Activated CD4-positive, alpha-beta T cell treated with anti-CD3 and anti-CD28 coated beads for 48 hours (primary cell): Measurements from ENCODE around the gene EID3.
"Not testable (repeated sequence)": the region's sequence is repeated elsewhere in the genome, so short reads cannot be mapped to it uniquely, and the experiment has no call there.

Experiments used
- DNase-seq: peaks from one replicate; pipeline ENCODE4 v3.0.0-alpha.2; 2020

The EID3 gene

GRCh38 chr12:104313568-104314241 is 10.2 kb downstream of the EID3 start:
- no peak for DNase-seq

DNA sequence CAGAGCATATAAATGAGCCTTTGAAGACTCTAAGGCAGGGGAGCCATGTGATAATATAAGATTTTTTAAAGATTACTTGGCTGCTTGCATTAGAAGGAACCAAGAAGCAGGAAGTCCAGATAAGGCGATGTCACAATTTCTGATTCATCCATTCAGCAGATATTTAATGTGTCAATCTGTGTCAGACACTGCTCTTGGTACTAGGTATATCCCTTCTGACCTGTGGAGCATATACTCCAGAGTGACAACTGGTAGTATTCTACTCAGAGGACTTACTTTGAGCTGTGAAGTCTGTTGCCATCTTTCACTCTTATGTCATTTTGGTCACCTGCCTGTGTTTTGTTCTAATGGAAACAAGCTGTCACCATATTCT is 10.7 kb downstream of the EID3 start:
- no peak for DNase-seq

GRCh38 chr12:104315326-104316224 is 12.0 kb downstream of the EID3 start:
- no peak for DNase-seq

- no peak for DNase-seq
Observed at GRCh38 chr12:104316936-104317335, 13.4 kb downstream of the EID3 start.

DNA sequence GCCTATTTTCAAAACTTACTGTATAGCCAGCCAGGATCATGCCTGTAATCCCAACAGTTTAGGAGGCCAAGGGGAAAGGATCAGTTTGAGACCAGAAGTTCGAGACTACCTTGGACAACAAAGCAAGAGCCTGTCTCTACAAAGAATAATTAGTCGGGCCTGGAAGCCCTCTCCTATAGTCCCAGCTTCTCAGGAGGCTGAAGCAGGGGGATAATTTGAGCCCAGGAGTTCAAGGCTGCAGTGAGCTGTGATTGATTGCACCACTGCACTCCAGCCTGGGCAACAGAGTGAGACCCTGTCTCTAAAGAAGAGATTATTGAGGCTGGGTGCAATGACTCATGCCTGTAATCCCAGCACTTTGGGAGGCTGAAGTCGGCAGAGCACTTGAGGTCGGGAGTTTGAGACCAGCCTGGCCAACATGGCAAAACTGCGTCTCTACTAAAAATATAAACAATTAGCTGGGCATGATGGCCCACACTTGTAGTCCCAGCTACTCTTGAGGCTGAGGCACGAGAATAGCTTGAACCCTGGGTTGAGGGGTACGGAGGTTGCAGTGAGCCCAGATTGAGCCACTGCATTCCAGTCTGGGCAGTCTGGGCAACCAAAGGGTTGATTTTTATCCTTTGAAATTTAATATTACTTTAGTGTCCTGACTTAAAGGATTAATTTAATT is 14.1 kb downstream of the EID3 start:
- no peak for DNase-seq

DNA sequence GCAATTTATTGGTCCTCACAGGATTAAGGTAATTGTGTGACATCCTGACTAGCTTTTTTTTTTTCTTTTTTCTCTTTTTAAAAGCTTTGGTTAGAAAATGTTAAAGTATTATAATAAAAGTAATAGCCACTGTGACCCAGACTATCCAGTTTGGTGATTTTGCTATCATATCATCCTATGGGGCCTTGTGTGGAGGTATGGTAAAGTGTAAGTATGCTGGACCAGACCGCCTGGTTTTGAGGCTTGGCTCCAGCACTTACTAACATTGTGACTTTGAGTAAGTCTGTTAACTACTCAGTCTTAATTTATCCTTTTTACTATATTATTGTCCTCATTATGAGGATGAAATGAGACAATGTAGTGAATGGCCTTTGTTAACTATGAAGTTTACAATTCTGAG is 15.5 kb downstream of the EID3 start:
- no peak for DNase-seq

- DNase-seq, result no peak
Observed at GRCh38 chr12:104319918-104320626, 16.5 kb downstream of the EID3 start.

- DNase-seq, result no peak
Observed at GRCh38 chr12:104320627-104321024, 17.1 kb downstream of the EID3 start.

- DNase-seq, result no peak
Observed at GRCh38 chr12:104321949-104322348, 18.4 kb downstream of the EID3 start.

DNA sequence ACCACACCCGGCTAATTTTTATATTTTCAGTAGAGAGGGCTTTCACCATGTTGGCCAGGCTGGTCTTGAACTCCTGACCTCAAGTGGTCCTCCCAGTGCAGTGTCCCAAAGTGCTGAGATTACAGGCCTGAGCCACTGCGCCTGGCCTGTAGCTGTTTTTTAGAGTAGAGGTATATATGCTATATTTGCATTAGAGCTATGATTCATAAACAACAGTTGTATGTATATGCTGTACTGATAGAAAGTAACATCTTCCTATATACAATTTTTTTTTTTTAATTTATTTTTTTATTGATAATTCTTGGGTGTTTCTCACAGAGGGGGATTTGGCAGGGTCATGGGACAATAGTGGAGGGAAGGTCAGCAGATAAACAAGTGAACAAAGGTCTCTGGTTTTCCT is 19.0 kb downstream of the EID3 start:
- not testable (repeated sequence) for DNase-seq

GRCh38 chr12:104323899-104324298 is 20.4 kb downstream of the EID3 start:
- no peak for DNase-seq

GRCh38 chr12:104328278-104328677 is 24.7 kb downstream of the EID3 start:
- not testable (repeated sequence) for DNase-seq

- DNase-seq, result no peak
Observed at GRCh38 chr12:104328790-104329189, 25.3 kb downstream of the EID3 start.

DNA sequence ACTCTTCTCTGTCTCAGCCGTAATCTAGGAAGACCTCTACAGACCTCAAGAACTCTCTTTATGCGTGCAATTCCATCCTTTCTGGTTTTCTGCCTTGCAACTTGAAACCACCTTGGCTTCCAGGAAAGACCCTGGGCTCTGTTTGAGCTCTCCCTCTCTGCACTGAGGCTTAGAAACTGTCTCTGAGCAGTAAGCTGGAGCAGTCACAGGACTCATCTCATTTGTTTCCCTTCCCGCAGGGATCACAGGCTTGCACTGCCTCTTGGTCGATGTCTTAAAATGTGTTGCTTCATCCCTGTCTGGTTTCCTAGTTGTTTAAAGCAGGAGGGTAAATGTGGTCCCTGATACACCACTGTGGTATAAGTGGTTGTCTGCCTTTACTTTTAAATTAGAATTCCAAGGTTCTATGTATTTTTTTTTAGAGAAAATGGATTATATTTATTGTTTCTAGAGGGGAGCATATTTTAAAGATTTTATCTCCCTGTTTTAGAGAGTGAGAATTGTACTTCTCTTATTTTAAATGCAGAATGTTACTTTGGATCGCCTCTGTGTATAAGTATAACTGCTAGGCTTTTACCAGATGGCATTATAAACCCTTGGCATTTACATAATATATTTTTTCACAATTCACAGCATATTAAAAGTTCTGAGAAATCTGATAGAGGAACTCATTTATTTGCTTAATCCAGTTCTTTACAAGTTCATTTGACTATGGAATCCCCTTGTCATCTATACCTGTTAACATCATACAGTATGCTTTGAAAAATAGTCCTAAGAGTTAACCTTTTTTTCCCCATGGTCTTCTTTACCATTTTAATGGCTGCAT is 26.4 kb downstream of the EID3 start:
- DNase-seq, result no peak

- no peak for DNase-seq
Observed at GRCh38 chr12:104331376-104331775, 27.8 kb downstream of the EID3 start.

- DNase-seq, result not testable (repeated sequence)
Observed at GRCh38 chr12:104332273-104332672, 28.7 kb downstream of the EID3 start.

GRCh38 chr12:104333692-104334255 is 30.2 kb downstream of the EID3 start:
- no peak for DNase-seq

GRCh38 chr12:104334581-104334980 is 31.0 kb downstream of the EID3 start:
- DNase-seq, result no peak

DNA sequence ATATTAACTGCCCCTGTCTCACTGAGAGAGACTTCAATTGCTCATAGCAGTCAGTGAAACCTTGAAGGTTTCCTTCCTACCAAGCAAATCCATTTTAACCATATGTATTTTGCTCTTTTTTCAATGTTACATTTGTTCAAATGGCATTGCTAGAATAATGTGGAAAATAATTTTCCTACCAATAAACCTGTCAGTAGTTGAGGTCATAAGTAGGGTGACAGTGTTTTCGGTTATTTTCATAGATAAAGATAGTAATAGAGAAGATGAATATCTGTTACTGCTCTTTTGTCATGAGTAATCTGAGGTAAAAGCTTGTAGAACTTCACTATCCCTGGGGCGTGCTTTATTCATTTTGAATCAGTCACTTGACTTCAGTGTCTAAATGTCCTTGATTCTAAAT is 32.6 kb downstream of the EID3 start:
- DNase-seq, result no peak

GRCh38 chr12:104337030-104337558 is 33.6 kb downstream of the EID3 start:
- DNase-seq, result no peak

DNA sequence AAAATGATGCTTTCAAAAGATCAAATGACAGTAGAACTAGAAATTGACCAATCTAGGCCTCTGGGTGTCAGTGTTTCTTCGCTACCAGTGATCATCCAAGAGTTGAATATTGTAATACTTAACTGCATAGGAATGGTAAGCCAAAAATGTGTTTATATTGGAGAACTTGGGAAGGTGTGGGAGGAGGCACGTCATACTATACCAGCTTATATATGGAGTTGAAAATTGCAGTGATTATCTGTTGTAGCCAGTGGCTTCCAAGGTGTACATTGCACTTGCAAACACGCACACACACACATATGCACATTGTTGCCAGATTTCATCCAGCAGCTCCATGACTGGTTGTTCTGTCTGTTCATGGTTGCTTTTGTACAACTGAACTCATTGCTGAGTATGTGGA is 36.1 kb downstream of the EID3 start:
- no peak for DNase-seq

- DNase-seq, result no peak
Observed at GRCh38 chr12:104340177-104340576, 36.6 kb downstream of the EID3 start.
